HCT116 (cell line): ENCODE results near the gene MYO7B. TPM values are rescaled to one million over a fixed set of nuclear protein-coding genes. Genes with fewer than 3 reads are reported as not detected.

ENCODE experiments used
- ATAC-seq: fragments of 200-7000 bp; cut with Tn5 transposase; 2 replicates; pipeline ENCODE4 v1.9.1; 2020; ENCODE audit warnings: mild to moderate bottlenecking, moderate library complexity
- BruUV-seq: library from RNA; stranded (reverse); fragments of 400-500 nt; replicated peaks from 2 replicates; lab custom pipeline; 2021; lab: Mats Ljungman, UMichigan
- CTCF ChIA-PET: fragments of 300-600 bp; sonication (Branson Sonifier 250); formaldehyde crosslinking; loops from one replicate; lab custom pipeline; 2021; ENCODE audit warnings: antibody characterized with exemption; lab: Charles Lee
- POLR2A ChIA-PET: fragments of 300-600, 350-600 bp; sonication (Branson Sonifier 250); formaldehyde crosslinking; loops from one replicate; lab custom pipeline; 2021; ENCODE audit warnings: antibody characterized with exemption; lab: Charles Lee
- RAD21 ChIA-PET, 2 experiments: fragments of 300-600 bp; sonication (Branson Sonifier 250); formaldehyde crosslinking; loops; one replicate each; lab custom pipeline; 2023; ENCODE audit warnings: low total read pairs in 2 of 2; ENCODE audit not compliant: uncharacterized antibody in 2 of 2, unreplicated experiment in 2 of 2, low non-redundant PET in 1 of 2; lab: Charles Lee
- DNase-seq: peaks from one replicate; pipeline ENCODE4 v3.0.0-alpha.2; 2010; ENCODE audit warnings: low read depth, low spot score
- H2AFZ ChIP-seq: fragments of 200-600 bp; shearing (Covaris generic), sonication (generic); 2 replicates; pipeline ENCODE4 v1.6.1; 2017; ENCODE audit warnings: low read depth, mixed run types, mixed read lengths, antibody characterized with exemption, low read length; ENCODE audit not compliant: poor library complexity, severe bottlenecking
- H3K27ac ChIP-seq: 2 replicates; pipeline ENCODE4 v1.5.1; 2012; ENCODE audit warnings: low read depth, low read length
- H3K27me3 ChIP-seq: fragments of 200-600 bp; sonication (generic); 2 replicates; pipeline ENCODE4 v1.6.1; 2016; ENCODE audit warnings: mixed run types, low read length, mixed read lengths; ENCODE audit not compliant: insufficient read depth
- H3K36me3 ChIP-seq, 2 experiments: fragments of 200-500 bp in 1 of 2; fragments of 200-600 bp in 1 of 2; sonication (Bioruptor generic) in 1 of 2; sonication (generic) in 1 of 2; 2 replicates each; pipeline versions ENCODE4 v1.5.1 to v1.6.1; 2014 to 2016; ENCODE audit warnings: low read length in 2 of 2, inconsistent platforms in 1 of 2, mixed read lengths in 1 of 2, mixed run types in 1 of 2; ENCODE audit not compliant: insufficient read depth in 2 of 2, control insufficient read depth in 1 of 2
- H3K4me1 ChIP-seq, 2 experiments: fragments of 200-600 bp in 1 of 2; sonication (generic) in 1 of 2; 2 replicates each; pipeline versions ENCODE4 v1.5.1 to v1.6.1; 2012 to 2017; ENCODE audit warnings: low read length in 2 of 2, inconsistent platforms in 1 of 2, mild to moderate bottlenecking in 1 of 2, mixed read lengths in 1 of 2, mixed run types in 1 of 2, moderate library complexity in 1 of 2; ENCODE audit not compliant: insufficient read depth in 2 of 2, control insufficient read depth in 1 of 2
- H3K4me2 ChIP-seq: fragments of 200-600 bp; sonication (generic); 2 replicates; pipeline ENCODE4 v1.6.1; 2017; ENCODE audit warnings: mixed run types, low read length, mixed read lengths
- H3K4me3 ChIP-seq, 2 experiments: fragments of 200-600 bp in 1 of 2; sonication (generic) in 1 of 2; replicated peaks in 1 of 2; 2 replicates each; pipeline ENCODE4 v1.5.1; 2011 to 2016; ENCODE audit warnings: low read length in 2 of 2, control low read depth in 1 of 2, low read depth in 1 of 2, mild to moderate bottlenecking in 1 of 2, mixed read lengths in 1 of 2, mixed run types in 1 of 2
- H3K79me2 ChIP-seq: fragments of 200-600 bp; sonication (generic); 2 replicates; pipeline ENCODE4 v1.6.1; 2017; ENCODE audit warnings: mild to moderate bottlenecking, mixed run types, low read length, moderate library complexity, mixed read lengths; ENCODE audit not compliant: insufficient read depth
- H3K9ac ChIP-seq: fragments of 200-600 bp; sonication (generic); 2 replicates; pipeline ENCODE4 v1.6.1; 2016; ENCODE audit warnings: low read length, mixed read lengths
- H3K9me2 ChIP-seq: fragments of 200-600 bp; sonication (generic), shearing (Covaris generic); 2 replicates; pipeline ENCODE4 v1.6.1; 2017; ENCODE audit warnings: mixed run types, mild to moderate bottlenecking, moderate library complexity; ENCODE audit not compliant: insufficient read depth
- H3K9me3 ChIP-seq, 2 experiments: fragments of 200-500 bp in 1 of 2; fragments of 200-600 bp in 1 of 2; sonication (Bioruptor generic) in 1 of 2; sonication (generic) in 1 of 2; 2 replicates each; pipeline ENCODE4 v1.6.1; 2014 to 2017; ENCODE audit warnings: low read length in 2 of 2, mixed read lengths in 2 of 2, inconsistent platforms in 1 of 2, low read depth in 1 of 2, mild to moderate bottlenecking in 1 of 2, mixed run types in 1 of 2, moderate library complexity in 1 of 2; ENCODE audit not compliant: control insufficient read depth in 1 of 2, insufficient read depth in 1 of 2
- H4K20me1 ChIP-seq: fragments of 200-600 bp; sonication (generic), shearing (Covaris generic); 2 replicates; pipeline ENCODE4 v1.6.1; 2017; ENCODE audit warnings: mixed run types, mild to moderate bottlenecking, moderate library complexity; ENCODE audit not compliant: insufficient read depth
- CBX3 ChIP-seq: IDR thresholded peaks from 2 replicates; pipeline ENCODE4 v1.6.1; 2012; ENCODE audit warnings: low read depth
- CTCF ChIP-seq, 3 experiments: fragments of 200-600 bp in 1 of 3; sonication (generic) in 1 of 3; IDR thresholded peaks in 2 of 3; conservative IDR thresholded peaks in 1 of 3; 2 replicates each; pipeline ENCODE4 v1.5.1; 2012 to 2017; ENCODE audit warnings: low read depth in 2 of 3, low read length in 2 of 3, antibody characterized with exemption in 1 of 3, borderline replicate concordance in 1 of 3, control low read depth in 1 of 3, mild to moderate bottlenecking in 1 of 3, mixed read lengths in 1 of 3, mixed run types in 1 of 3, moderate library complexity in 1 of 3; ENCODE audit not compliant: insufficient read depth in 1 of 3
- EGR1 ChIP-seq: IDR thresholded peaks from 2 replicates; pipeline ENCODE4 v1.6.1; 2012; ENCODE audit warnings: low read depth
- EZH2phosphoT487 ChIP-seq: fragments of 200-600 bp; IDR thresholded peaks from 2 replicates; pipeline ENCODE4 v1.6.1; 2018; ENCODE audit warnings: antibody characterized with exemption, borderline replicate concordance
- FOSL1 ChIP-seq: IDR thresholded peaks from 2 replicates; pipeline ENCODE4 v1.6.1; 2012; ENCODE audit warnings: low read depth
- JUND ChIP-seq: IDR thresholded peaks from 2 replicates; pipeline ENCODE4 v1.6.1; 2012
- POLR2A ChIP-seq: IDR thresholded peaks from 2 replicates; pipeline ENCODE4 v1.7.0; 2011; ENCODE audit warnings: borderline replicate concordance; ENCODE audit not compliant: insufficient read depth, insufficient read length; ENCODE audit errors: extremely low read depth
- POLR2AphosphoS5 ChIP-seq: IDR thresholded peaks from 2 replicates; pipeline ENCODE4 v1.6.1; 2011; ENCODE audit warnings: mild to moderate bottlenecking, low read depth, low read length, moderate library complexity
- RAD21 ChIP-seq: IDR thresholded peaks from 2 replicates; pipeline ENCODE4 v1.6.1; 2012; ENCODE audit warnings: low read depth, mild to moderate bottlenecking
- REST ChIP-seq: IDR thresholded peaks from 2 replicates; pipeline ENCODE4 v1.6.1; 2012; ENCODE audit warnings: low read depth
- SP1 ChIP-seq: IDR thresholded peaks from 2 replicates; pipeline ENCODE4 v1.6.1; 2012; ENCODE audit warnings: low read depth
- SRF ChIP-seq: IDR thresholded peaks from 2 replicates; pipeline ENCODE4 v1.6.1; 2012; ENCODE audit warnings: low read depth
- TCF7L2 ChIP-seq: IDR thresholded peaks from 2 replicates; pipeline ENCODE4 v1.7.0; 2011; ENCODE audit warnings: borderline replicate concordance, inconsistent platforms; ENCODE audit not compliant: insufficient read depth, insufficient read length; ENCODE audit errors: extremely low read depth
- YY1 ChIP-seq: IDR thresholded peaks from 2 replicates; pipeline ENCODE4 v1.6.1; 2011; ENCODE audit warnings: low read length, low read depth, moderate library complexity, mild to moderate bottlenecking; ENCODE audit not compliant: insufficient replicate concordance; ENCODE audit errors: extremely low read depth
- ZNF274 ChIP-seq: fragments of 200-500 bp; sonication (Bioruptor generic); IDR thresholded peaks from 2 replicates; pipeline ENCODE4 v1.6.1; 2014; ENCODE audit warnings: mild to moderate bottlenecking, low read depth, low read length, inconsistent platforms
- intact Hi-C: fragments of 100-400 bp; cut with micrococcal nuclease; formaldehyde crosslinking; loops from 2 replicates; pipeline ENCODE4 v1.10.0; 2022
- total RNA-seq: library from RNA; stranded (reverse); gene quantifications from one replicate; pipeline ENCODE4 v1.2.1, GENCODE V29; 2021; ENCODE audit not compliant: unreplicated experiment

MYO7B gene
- total RNA-seq, 1 experiment from 2014 or later = 0.07 TPM

GRCh38 chr2:127580167-127581049 is 44.9 kb downstream of the MYO7B start (continued):
- no peak for TF ChIP-seq CTCF (IDR thresholded peaks at IDR 0.05 in 2 of 3, conservative IDR thresholded peaks at IDR 0.05 in 1 of 3; ENCODE audit: borderline replicate concordance in 1 of 3, insufficient read depth in 1 of 3, low read depth in 2 of 3, low read length in 2 of 3)
- no peak for TF ChIP-seq JUND
- TF ChIP-seq SP1 = no peak
- no peak for TF ChIP-seq EZH2phosphoT487
- no peak for TF ChIP-seq SRF

GRCh38 chr2:127581050-127581345 is 45.5 kb downstream of the MYO7B start:
- H3K27me3 ChIP-seq = no peaks in the 10 kb centered on the region
- ChIA-PET POLR2A (no interaction called here), CTCF (no interaction called here)
- H3K79me2 ChIP-seq = no peaks in the 10 kb centered on the region
- H3K4me2 ChIP-seq = no peak overlapping the region
- DNase-seq = no peak
- no peak overlapping the region for H3K9ac ChIP-seq
- intact Hi-C loops = no loop called here
- BruUV-seq = no TSS peak
- ATAC-seq = no peak
- TF ChIP-seq YY1 = no peak
- no peak for TF ChIP-seq EZH2phosphoT487
- no peak for TF ChIP-seq FOSL1
- no peak for TF ChIP-seq CBX3
- TF ChIP-seq SRF = no peak
- TF ChIP-seq EGR1 = no peak
- TF ChIP-seq ZNF274 = no peak
- TF ChIP-seq POLR2A = no peak
- TF ChIP-seq RAD21 = no peak
- no peak for TF ChIP-seq TCF7L2
- no peak for TF ChIP-seq POLR2AphosphoS5
- TF ChIP-seq REST = no peak
- TF ChIP-seq, all 23 proteins: peak for 0
- no peak overlapping the region for H3K27ac ChIP-seq
- no peaks in the 10 kb centered on the region for H3K36me3 ChIP-seq
- H3K9me2 ChIP-seq = no peaks in the 10 kb centered on the region
- no peak overlapping the region for H2AFZ ChIP-seq
- no peak overlapping the region for H3K4me3 ChIP-seq
- H3K4me1 ChIP-seq = no peaks in the 10 kb centered on the region
- RAD21 ChIA-PET = no interaction called here
- no peaks in the 10 kb centered on the region for H3K9me3 ChIP-seq
- H4K20me1 ChIP-seq = no peaks in the 10 kb centered on the region
